ENCODE measurements around the gene SLC35D3.

Gene SLC35D3

DNA sequence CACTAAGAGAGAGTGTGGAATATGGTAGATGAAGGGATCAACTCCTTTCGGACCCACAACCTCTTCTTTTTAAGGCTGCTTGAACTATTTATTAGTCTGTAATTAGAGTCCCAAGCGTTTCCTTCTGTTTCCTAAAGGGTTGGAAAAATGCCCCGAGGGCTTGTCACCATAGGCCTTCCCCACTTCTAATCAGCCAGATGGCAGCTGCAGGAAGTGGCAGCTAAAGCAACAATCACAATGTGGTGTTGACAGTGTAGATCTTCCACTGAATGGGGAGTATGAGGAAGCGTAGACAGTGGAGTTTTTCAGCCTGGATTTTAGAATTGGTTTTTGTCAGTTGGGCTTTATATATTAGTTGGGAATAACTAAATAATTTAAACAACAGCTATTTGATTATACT lies 40.6 kb downstream of the SLC35D3 start:
- Histone ChIP-seq H3K79me2 (ENCODE audit: insufficient read depth, low read length) (no peaks in the 10 kb centered on the region), H3K36me3 (ENCODE audit: insufficient read depth, low read length) (no peaks in the 10 kb centered on the region), H3K9me3 (ENCODE audit: low read length) (no peaks in the 10 kb centered on the region), H4K20me1 (ENCODE audit: insufficient read depth, low read length) (no peaks in the 10 kb centered on the region), H3K27ac (ENCODE audit: low read depth, low read length, poor library complexity, severe bottlenecking) (no peak overlapping the region), H3K9ac (ENCODE audit: low read length) (no peak overlapping the region), H3K4me3 (ENCODE audit: low read depth, low read length, poor library complexity, severe bottlenecking) (no peak overlapping the region), H2AFZ (ENCODE audit: low read length) (no peak overlapping the region), H3K4me2 (ENCODE audit: low read length) (no peak overlapping the region), H3K27me3 (ENCODE audit: insufficient read depth, low read length) (no peaks in the 10 kb centered on the region), H3K9me2 (ENCODE audit: low read depth, low read length) (no peaks in the 10 kb centered on the region), H3K4me1 (ENCODE audit: insufficient read depth, low read length, severe bottlenecking) (no peaks in the 10 kb centered on the region), H3F3A (ENCODE audit: insufficient read depth, low read length) (no peaks in the 10 kb centered on the region)
- TF ChIP-seq CTCF (IDR thresholded peaks at IDR 0.05; ENCODE audit: low read length) (no peak), EZH2 (IDR thresholded peaks at IDR 0.05; ENCODE audit: borderline replicate concordance, low read length) (no peak)

- no peaks in the 10 kb centered on the region for H3K79me2 ChIP-seq (ENCODE audit: insufficient read depth, low read length)
- no peak overlapping the region for H3K4me2 ChIP-seq (ENCODE audit: low read length)
- no peaks in the 10 kb centered on the region for H3K9me2 ChIP-seq (ENCODE audit: low read depth, low read length)
- H4K20me1 ChIP-seq (ENCODE audit: insufficient read depth, low read length): no peaks in the 10 kb centered on the region
- H3K9ac ChIP-seq (ENCODE audit: low read length): no peak overlapping the region
- TF ChIP-seq EZH2 (IDR thresholded peaks at IDR 0.05; ENCODE audit: borderline replicate concordance, low read length) (no peak), CTCF (IDR thresholded peaks at IDR 0.05; ENCODE audit: low read length) (no peak)
- H3F3A ChIP-seq (ENCODE audit: insufficient read depth, low read length): no peaks in the 10 kb centered on the region
- H3K27me3 ChIP-seq (ENCODE audit: insufficient read depth, low read length): no peaks in the 10 kb centered on the region
- H2AFZ ChIP-seq (ENCODE audit: low read length): no peak overlapping the region
- no peaks in the 10 kb centered on the region for H3K36me3 ChIP-seq (ENCODE audit: insufficient read depth, low read length)
- no peaks in the 10 kb centered on the region for H3K9me3 ChIP-seq (ENCODE audit: low read length)
- no peak overlapping the region for H3K4me3 ChIP-seq (ENCODE audit: low read depth, low read length, poor library complexity, severe bottlenecking)
- H3K4me1 ChIP-seq (ENCODE audit: insufficient read depth, low read length, severe bottlenecking): no peaks in the 10 kb centered on the region
- no peak overlapping the region for H3K27ac ChIP-seq (ENCODE audit: low read depth, low read length, poor library complexity, severe bottlenecking)
Measured at GRCh38 chr6:136963259-136963658, 41.2 kb downstream of the SLC35D3 start.

DNA sequence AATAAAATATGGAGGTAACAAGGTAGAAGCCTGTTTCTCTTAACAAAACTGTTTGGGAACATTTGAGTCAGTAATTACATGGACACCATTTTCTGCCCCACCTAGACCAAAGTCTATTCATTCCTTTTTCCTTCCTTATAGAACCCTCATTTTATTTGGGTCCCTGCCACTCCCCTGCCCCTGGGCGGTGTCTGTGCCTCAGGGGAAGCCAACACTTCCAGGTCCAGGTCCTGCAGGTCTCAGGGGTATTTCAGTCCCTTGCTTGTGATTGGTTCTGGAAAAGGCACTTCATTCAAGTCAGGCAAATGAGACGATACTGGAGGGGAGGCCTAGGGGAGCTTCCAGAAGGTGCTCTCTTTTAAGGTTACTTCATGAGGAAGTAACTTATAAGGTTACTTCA lies 42.3 kb downstream of the SLC35D3 start:
- Histone ChIP-seq H3K9ac (ENCODE audit: low read length) (no peak overlapping the region), H3K9me2 (ENCODE audit: low read depth, low read length) (no peaks in the 10 kb centered on the region), H3K36me3 (ENCODE audit: insufficient read depth, low read length) (no peaks in the 10 kb centered on the region), H3K9me3 (ENCODE audit: low read length) (no peaks in the 10 kb centered on the region), H3K4me1 (ENCODE audit: insufficient read depth, low read length, severe bottlenecking) (no peaks in the 10 kb centered on the region), H3K27ac (ENCODE audit: low read depth, low read length, poor library complexity, severe bottlenecking) (no peak overlapping the region), H4K20me1 (ENCODE audit: insufficient read depth, low read length) (no peaks in the 10 kb centered on the region), H3K4me2 (ENCODE audit: low read length) (no peak overlapping the region), H3F3A (ENCODE audit: insufficient read depth, low read length) (no peaks in the 10 kb centered on the region), H2AFZ (ENCODE audit: low read length) (no peak overlapping the region), H3K27me3 (ENCODE audit: insufficient read depth, low read length) (no peaks in the 10 kb centered on the region), H3K79me2 (ENCODE audit: insufficient read depth, low read length) (no peaks in the 10 kb centered on the region), H3K4me3 (ENCODE audit: low read depth, low read length, poor library complexity, severe bottlenecking) (no peak overlapping the region)
- TF ChIP-seq EZH2 (IDR thresholded peaks at IDR 0.05; ENCODE audit: borderline replicate concordance, low read length): no peak
- TF ChIP-seq CTCF (IDR thresholded peaks at IDR 0.05; ENCODE audit: low read length): no peak

Measured in OCI-LY1 (cell line).